Esophagus muscularis mucosa (tissue), 4 donors: ENCODE measurements around the gene GDF7. TPM values are rescaled to one million over a fixed set of nuclear protein-coding genes. Genes with fewer than 3 reads are reported as not detected.

Experiments
- DNase-seq: peaks from one replicate; pipeline ENCODE4 v3.0.0-alpha.2; 2017; ENCODE audit errors: extremely low spot score
- H3K27ac ChIP-seq, 4 donors: fragments of 200-600 bp; sonication (generic); replicated peaks in 1 of 4; 1 replicate in 3 of 4; 2 replicates in 1 of 4; pipeline ENCODE4 v1.5.1; 2016 to 2019; ENCODE audit warnings: mild to moderate bottlenecking in 1 of 4
- H3K27me3 ChIP-seq, 4 donors: fragments of 200-600 bp; sonication (generic); one replicate each; pipeline versions ENCODE4 v1.5.1 to v1.6.0; 2016 to 2019
- H3K36me3 ChIP-seq, 4 donors: fragments of 200-600 bp; sonication (generic); one replicate each; pipeline ENCODE4 v1.5.1; 2016 to 2019
- H3K4me1 ChIP-seq, 4 donors: fragments of 200-600 bp; sonication (generic); one replicate each; pipeline ENCODE4 v1.5.1; 2016 to 2019
- H3K4me3 ChIP-seq, 4 donors: fragments of 200-600 bp; sonication (generic); 1 replicate in 2 of 4; 2 replicates in 2 of 4; pipeline ENCODE4 v1.5.1; 2016 to 2019; ENCODE audit warnings: mild to moderate bottlenecking in 4 of 4, moderate library complexity in 1 of 4
- H3K9me3 ChIP-seq, 4 donors: fragments of 200-600 bp; sonication (generic); 1 replicate in 3 of 4; 2 replicates in 1 of 4; pipeline ENCODE4 v1.5.1; 2016 to 2019
- EP300 ChIP-seq: sonication (generic); formaldehyde crosslinking; IDR thresholded peaks from one replicate; pipeline ENCODE4 v1.6.1; 2017; ENCODE audit warnings: antibody characterized with exemption
- POLR2A ChIP-seq: fragments of 450-650 bp; IDR thresholded peaks from one replicate; pipeline ENCODE4 v1.6.1; 2017; ENCODE audit warnings: antibody characterized with exemption, moderate library complexity, mild to moderate bottlenecking, low read depth
- POLR2AphosphoS5 ChIP-seq, 2 donors: sonication (generic); formaldehyde crosslinking; IDR thresholded peaks; one replicate each; pipeline ENCODE4 v1.6.1; 2017; ENCODE audit warnings: antibody characterized with exemption in 2 of 2
- WGBS: methylation state at CpG from one replicate; pipeline ENCODE4 v1.1.5; 2018; 5-methylcytosine and 5-hydroxymethylcytosine counted together
- intact Hi-C: fragments of 100-400 bp; cut with DNase I; formaldehyde crosslinking; loops from one replicate; pipeline ENCODE4 v1.15.1; 2023
- total RNA-seq, 4 donors: library from RNA; depleted of rRNA; stranded (reverse); fragments of >200 nt; gene quantifications; one replicate each; pipeline versions ENCODE4 v1.1.0 to v1.2.1, GENCODE V29; 2016
- TF ChIP-seq, protein P1 (sequence below), 3 experiments: fragments of 200-600 bp in 2 of 3; fragments of 450-650 bp in 1 of 3; sonication (generic) in 2 of 3; IDR thresholded peaks; one replicate each; pipeline ENCODE4 v1.5.1; 2017 to 2019; ENCODE audit warnings: antibody characterized with exemption in 3 of 3, mild to moderate bottlenecking in 2 of 3, moderate library complexity in 1 of 3

GDF7 gene
- total RNA-seq, 4 donors from 2014 or later: 2.7 to 10.4 (median 7.4) TPM

DNA sequence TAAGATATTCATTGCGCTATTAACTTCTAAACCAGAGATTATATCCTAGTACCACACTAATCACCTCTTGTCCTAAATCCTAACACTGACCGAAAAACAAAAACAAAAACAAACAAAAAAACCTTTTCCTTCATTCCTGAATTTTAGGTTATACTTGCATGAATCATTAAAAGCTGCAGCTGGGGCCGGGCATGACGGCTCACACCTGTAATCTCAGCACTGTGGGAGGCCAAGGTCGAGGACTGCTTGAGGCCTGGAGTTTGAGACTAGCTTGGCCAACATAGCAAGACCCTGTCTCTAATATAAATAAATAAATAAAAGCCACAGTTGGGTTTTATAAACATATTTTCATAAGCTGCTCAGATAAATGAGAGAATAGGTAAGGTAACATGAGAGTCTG lies 60.0 kb downstream of the GDF7 start:
- 96% methylated on average over 5 of the region's 5 CpGs for WGBS
- TF ChIP-seq, protein P1, sequence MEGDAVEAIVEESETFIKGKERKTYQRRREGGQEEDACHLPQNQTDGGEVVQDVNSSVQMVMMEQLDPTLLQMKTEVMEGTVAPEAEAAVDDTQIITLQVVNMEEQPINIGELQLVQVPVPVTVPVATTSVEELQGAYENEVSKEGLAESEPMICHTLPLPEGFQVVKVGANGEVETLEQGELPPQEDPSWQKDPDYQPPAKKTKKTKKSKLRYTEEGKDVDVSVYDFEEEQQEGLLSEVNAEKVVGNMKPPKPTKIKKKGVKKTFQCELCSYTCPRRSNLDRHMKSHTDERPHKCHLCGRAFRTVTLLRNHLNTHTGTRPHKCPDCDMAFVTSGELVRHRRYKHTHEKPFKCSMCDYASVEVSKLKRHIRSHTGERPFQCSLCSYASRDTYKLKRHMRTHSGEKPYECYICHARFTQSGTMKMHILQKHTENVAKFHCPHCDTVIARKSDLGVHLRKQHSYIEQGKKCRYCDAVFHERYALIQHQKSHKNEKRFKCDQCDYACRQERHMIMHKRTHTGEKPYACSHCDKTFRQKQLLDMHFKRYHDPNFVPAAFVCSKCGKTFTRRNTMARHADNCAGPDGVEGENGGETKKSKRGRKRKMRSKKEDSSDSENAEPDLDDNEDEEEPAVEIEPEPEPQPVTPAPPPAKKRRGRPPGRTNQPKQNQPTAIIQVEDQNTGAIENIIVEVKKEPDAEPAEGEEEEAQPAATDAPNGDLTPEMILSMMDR (IDR thresholded peaks at IDR 0.05): no peak
- TF ChIP-seq POLR2AphosphoS5 (IDR thresholded peaks at IDR 0.05) (no peak), POLR2A (no peak), EP300 (no peak)
- Histone ChIP-seq H3K4me1 (no peaks in the 10 kb centered on the region), H3K9me3 (no peaks in the 10 kb centered on the region), H3K4me3 (no peak overlapping the region), H3K36me3 (no peaks in the 10 kb centered on the region), H3K27ac (no peak overlapping the region), H3K27me3 (no peaks in the 10 kb centered on the region)
- intact Hi-C loops: no loop called here
- no peak for DNase-seq

- Histone ChIP-seq H3K27ac (no peak overlapping the region), H3K4me3 (no peak overlapping the region), H3K4me1 (no peaks in the 10 kb centered on the region), H3K9me3 (no peaks in the 10 kb centered on the region), H3K36me3 (no peaks in the 10 kb centered on the region), H3K27me3 (no peaks in the 10 kb centered on the region)
- 49% methylated on average over 4 of the region's 4 CpGs for WGBS
- TF ChIP-seq, protein P1 (IDR thresholded peaks at IDR 0.05): no peak
- no peak for TF ChIP-seq EP300
- intact Hi-C loops: no loop called here
- DNase-seq: no peak
Observed at GRCh38 chr2:20728114-20728758, 61.3 kb downstream of the GDF7 start.

Other genes starting within 250 kb of the GDF7 start
- 1,000 to 10,000 TPM in 3 of 4 donors, 100 to 1,000 TPM in 1; 809 to 1,532 (median 1,203) TPM for gene RHOB, start 220.1 kb upstream of the GDF7 start, total RNA-seq
- 10 to 100 TPM; 42.6 to 95.6 (median 60.0) TPM for gene HS1BP3, start 16.0 kb upstream of the GDF7 start, total RNA-seq
- gene LDAH, start 156.0 kb downstream of the GDF7 start, total RNA-seq: 10 to 100 TPM in 3 of 4 donors, 1 to 10 TPM in 1; 7.9 to 13.7 (median 11.9) TPM